GM12891 (cell line): ENCODE measurements around the gene SNAI3.

Experiments used
- DNase-seq: peaks from one replicate; pipeline ENCODE4 v3.0.0; 2011; ENCODE audit warnings: low spot score; ENCODE audit not compliant: insufficient read length
- FAIRE-seq: peaks from 2 replicates; lab custom pipeline; 2011; peaks lifted over from hg19 to GRCh38; lab: Jason Lieb, UNC
- PAX5 ChIP-seq: IDR thresholded peaks from 2 replicates; pipeline ENCODE4 v1.6.1; 2011; ENCODE audit warnings: low read length, moderate library complexity, mild to moderate bottlenecking; ENCODE audit not compliant: insufficient read depth, severe bottlenecking
- POLR2A ChIP-seq: IDR thresholded peaks from 2 replicates; pipeline ENCODE4 v1.6.1; 2011; ENCODE audit warnings: low read depth, low read length, control low read depth
- POLR2AphosphoS5 ChIP-seq: IDR thresholded peaks from 2 replicates; pipeline ENCODE4 v1.6.1; 2011; ENCODE audit warnings: low read depth, low read length, control low read depth
- POU2F2 ChIP-seq: IDR thresholded peaks from 2 replicates; pipeline ENCODE4 v1.6.1; 2011; ENCODE audit warnings: low read depth, mild to moderate bottlenecking, control low read depth, low read length, moderate library complexity
- SPI1 ChIP-seq: IDR thresholded peaks from 2 replicates; pipeline ENCODE4 v1.6.1; 2011; ENCODE audit warnings: low read depth, low read length, control low read depth
- TAF1 ChIP-seq: IDR thresholded peaks from 2 replicates; pipeline ENCODE4 v1.6.1; 2011; ENCODE audit warnings: low read depth, low read length, control low read depth

The SNAI3 gene

GRCh38 chr16:88722784-88723506, 36.6 kb upstream of the SNAI3 start:
- no peak for DNase-seq
- TF ChIP-seq POLR2A, result no peak
- no peak for TF ChIP-seq POU2F2
- no peak for TF ChIP-seq SPI1
- TF ChIP-seq TAF1, result no peak
- TF ChIP-seq PAX5, result no peak
- no peak for TF ChIP-seq POLR2AphosphoS5
- FAIRE-seq, result no peak

- no peak for TF ChIP-seq PAX5
- no peak for TF ChIP-seq POLR2AphosphoS5
- no peak for TF ChIP-seq POLR2A
- no peak for TF ChIP-seq POU2F2
- no peak for TF ChIP-seq SPI1
- TF ChIP-seq TAF1, result no peak
- FAIRE-seq (no peak), DNase-seq (no peak)
Observed at GRCh38 chr16:88721815-88722755, 35.8 kb upstream of the SNAI3 start.

GRCh38 chr16:88721236-88721635, 34.9 kb upstream of the SNAI3 start:
- DNase-seq (no peak), FAIRE-seq (no peak)
- TF ChIP-seq POLR2A, result no peak
- no peak for TF ChIP-seq PAX5
- TF ChIP-seq POU2F2, result no peak
- no peak for TF ChIP-seq SPI1

GRCh38 chr16:88720396-88720970, 34.2 kb upstream of the SNAI3 start:
- no peak for TF ChIP-seq POLR2A
- TF ChIP-seq SPI1, result no peak
- no peak for TF ChIP-seq POU2F2
- TF ChIP-seq PAX5, result no peak
- FAIRE-seq (no peak), DNase-seq (no peak)

- TF ChIP-seq POU2F2 (no peak), SPI1 (no peak)
- DNase-seq (no peak), FAIRE-seq (no peak)
Observed at GRCh38 chr16:88719933-88720296, 33.6 kb upstream of the SNAI3 start.

GRCh38 chr16:88719267-88719932, 33.1 kb upstream of the SNAI3 start:
- TF ChIP-seq POU2F2, result no peak
- FAIRE-seq, result no peak
- DNase-seq, result no peak

GRCh38 chr16:88718178-88718577, 31.9 kb upstream of the SNAI3 start:
- DNase-seq (no peak), FAIRE-seq (no peak)
- TF ChIP-seq PAX5 (no peak), POLR2A (no peak; the same call in 1 of the 2 replicates), POLR2AphosphoS5 (no peak), POU2F2 (no peak), SPI1 (no peak), TAF1 (no peak)

- no peak for FAIRE-seq
- no peak for DNase-seq
- TF ChIP-seq TAF1 (no peak), POU2F2 (no peak), POLR2AphosphoS5 (no peak), POLR2A (no peak), PAX5 (no peak), SPI1 (no peak)
Observed at GRCh38 chr16:88716601-88717001, 30.3 kb upstream of the SNAI3 start.

- FAIRE-seq (no peak), DNase-seq (no peak)
- no peak for TF ChIP-seq POLR2AphosphoS5
Observed at GRCh38 chr16:88716201-88716600, 29.9 kb upstream of the SNAI3 start.
